Fibroblast of skin of left biceps (primary cell): ENCODE data around the gene TIGAR.

Source experiments
- DNase-seq, 2 experiments: peaks; one replicate each; pipeline ENCODE4 v3.0.0-alpha.2; 2013; ENCODE audit warnings: low read depth in 2 of 2

The TIGAR gene

DNA sequence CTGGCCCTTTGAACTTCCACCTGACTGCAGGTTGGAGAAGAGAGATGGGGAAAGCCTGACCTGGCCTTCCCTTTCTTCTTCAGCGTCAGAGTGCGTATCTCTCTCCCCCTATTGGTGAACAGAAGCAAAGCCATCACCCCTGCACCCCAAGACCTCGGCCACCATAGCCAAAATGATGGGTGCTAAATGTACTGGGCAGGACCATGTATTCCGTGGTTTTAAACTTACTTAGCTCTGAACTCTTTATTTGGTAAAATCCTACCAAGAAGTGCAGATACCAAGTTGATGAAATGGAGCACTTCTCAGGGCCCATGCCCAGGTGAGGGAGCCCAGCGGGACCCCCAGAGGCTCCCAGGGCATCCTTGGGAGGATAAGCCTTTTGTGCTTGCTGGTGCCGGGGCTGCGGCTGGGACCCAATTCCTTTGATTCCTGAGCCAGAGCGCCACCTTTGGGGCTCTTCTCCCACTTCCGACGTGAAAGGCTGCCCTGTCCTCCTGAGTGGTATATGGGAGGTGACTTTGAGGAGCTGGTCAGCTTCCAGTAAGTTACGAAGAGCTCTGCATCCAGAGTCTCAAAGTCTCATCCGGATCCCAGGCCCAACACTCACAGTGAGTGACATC lies 38.0 kb upstream of the TIGAR start:
- no peak for DNase-seq

DNA sequence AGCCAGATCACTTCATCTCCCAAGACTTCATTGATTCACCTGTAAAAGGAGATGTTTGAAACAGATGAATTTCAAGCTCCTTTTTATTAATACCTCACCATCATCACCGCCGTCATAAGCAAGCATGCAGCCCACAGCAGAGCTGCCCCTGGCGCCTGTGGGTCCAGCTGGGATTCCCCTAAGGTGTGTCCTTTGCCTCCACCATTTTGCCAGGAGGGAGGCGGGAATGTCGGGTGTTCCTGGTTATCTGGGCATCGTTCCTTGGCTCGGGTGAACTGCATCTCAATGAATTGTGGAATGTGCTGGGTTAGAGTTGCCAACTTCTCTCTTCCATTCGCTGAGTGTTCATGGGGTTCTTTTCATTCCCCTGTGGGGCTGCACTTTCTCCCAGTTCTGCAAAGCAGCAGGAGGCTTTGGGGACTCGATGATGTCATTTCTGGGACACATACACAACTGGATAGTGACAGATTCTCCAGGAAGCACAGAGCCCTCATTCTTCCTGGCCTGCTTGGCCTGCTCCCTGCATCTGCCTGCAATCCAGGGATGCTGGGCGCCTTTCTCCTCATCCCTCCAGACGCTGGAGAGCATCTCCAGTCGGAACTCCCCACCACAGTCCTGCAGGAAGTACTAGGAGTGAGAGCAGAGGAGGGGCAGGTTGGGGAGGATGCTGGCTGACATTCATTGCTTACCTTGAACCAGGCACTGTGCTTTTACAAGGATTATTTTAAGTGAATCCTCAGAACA lies 37.3 kb upstream of the TIGAR start:
- DNase-seq: no peak

GRCh38 chr12:4284306-4284705 lies 36.7 kb upstream of the TIGAR start:
- DNase-seq: no peak

GRCh38 chr12:4285070-4285469 lies 35.9 kb upstream of the TIGAR start:
- no peak for DNase-seq

DNA sequence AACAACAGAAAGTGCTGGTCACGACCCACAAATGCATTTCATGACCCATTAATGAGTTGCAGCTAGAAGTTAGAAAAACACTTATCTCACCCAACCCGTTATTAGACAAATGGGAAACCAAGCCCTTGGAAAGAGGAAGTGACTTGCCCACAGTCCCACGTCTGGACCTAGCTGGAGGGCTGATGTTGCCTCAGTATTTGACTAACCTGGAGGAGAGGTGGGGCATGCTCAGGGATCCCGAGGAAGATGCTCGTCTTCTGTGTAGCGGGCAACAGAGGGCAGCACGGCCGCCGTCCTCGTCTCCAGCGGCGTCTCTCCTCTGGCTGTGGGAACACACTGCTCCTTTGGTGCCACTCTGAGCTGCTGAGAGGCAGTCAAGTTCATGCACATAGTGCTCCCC lies 34.8 kb upstream of the TIGAR start:
- no peak for DNase-seq

DNA sequence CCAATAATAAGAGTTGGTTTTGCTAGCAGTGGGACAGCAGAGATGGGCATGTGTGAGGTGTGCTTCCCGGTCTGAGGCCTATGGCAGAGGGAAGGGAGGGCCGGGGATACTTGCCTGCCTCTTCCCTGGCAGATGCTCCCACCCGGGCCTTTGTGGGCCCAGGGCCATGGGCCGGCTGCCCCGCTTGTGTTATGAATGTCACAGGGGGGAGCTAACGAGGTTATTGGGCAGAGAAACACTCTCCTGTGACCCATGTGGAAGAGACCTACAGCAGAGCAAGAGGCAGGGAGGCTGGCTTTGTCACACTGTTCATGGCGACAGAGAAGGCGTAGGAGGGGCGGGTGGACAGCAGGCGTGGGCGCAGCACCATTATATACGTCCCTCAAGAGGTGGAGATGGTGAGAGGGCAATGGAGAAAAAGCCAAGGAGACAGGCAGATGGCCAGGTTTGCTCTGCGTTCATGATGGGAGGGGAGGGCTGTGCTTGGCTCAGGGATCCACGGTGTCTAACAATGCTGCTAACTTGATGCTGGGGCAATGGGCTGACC lies 34.2 kb upstream of the TIGAR start:
- DNase-seq: no peak

GRCh38 chr12:4287325-4288211 lies 33.4 kb upstream of the TIGAR start:
- DNase-seq: no peak

DNA sequence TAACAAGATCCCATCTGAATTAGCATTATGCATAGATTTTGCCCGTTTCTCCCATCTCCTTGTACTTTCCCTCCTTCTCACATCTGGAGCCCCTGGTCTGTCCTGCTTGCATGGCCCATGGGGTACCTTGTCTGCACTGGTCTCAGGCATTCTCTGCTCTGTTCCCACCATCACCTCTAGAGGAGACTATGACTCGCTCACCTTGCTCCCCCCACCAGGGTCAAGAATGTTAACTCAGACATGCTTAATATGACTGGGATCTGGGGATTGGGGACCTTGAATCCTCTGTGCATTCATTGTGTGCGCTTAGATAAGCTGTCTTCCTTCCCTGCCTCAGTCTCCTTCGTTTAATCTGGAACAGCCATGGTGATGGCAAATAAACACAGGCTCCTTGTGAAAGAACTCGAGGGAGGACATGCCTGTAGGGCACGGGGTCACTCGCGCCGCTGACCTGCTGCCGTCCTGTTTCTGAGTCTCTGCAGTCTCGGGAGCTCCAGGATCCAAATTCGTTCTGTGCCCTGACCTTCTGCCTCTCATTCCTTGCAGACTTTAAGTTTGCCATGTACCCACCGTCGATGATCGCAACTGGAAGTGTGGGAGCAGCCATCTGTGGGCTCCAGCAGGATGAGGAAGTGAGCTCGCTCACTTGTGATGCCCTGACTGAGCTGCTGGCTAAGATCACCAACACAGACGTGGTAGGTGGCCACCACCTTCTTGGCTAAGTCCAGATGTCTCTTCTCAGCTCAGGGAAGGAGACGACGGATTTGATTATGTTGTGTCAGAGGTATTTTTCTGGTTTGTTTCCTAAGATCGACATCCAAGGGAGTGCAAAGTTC lies 32.5 kb upstream of the TIGAR start:
- no peak for DNase-seq

DNA sequence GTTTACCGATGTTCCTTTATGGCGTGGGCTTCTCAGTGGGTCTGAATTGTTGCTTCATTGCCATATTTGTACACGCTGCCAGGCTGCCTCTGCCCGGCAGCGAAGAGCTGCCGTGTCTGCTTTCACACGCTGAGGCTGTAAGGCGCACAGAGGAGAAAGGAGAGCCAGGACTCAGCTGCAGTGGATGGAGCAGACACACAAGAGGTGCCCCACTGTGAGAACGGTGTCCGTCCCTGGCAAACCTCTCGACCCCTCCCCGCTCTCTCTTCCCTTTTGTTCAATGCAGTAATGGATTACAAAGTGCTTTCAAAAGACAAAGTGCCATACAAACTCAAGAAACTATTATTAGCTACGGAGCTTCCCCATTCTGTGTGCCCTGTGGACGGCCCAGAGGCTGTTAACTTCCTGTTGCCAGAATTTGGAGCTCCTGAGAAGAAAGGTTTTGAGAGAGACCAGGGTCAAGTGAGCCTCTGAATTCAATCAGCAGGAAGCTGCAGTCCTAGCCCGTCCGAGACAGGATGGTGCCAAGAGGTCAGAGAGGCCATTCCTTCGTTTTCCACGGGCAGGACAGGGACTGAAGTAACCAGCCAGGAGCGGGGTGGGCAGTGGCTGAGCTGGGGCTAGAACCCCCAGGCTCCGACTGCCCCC lies 31.7 kb upstream of the TIGAR start:
- no peak for DNase-seq

- no peak for DNase-seq
Observed at GRCh38 chr12:4289998-4290790, 30.8 kb upstream of the TIGAR start.

- DNase-seq: no peak
Observed at GRCh38 chr12:4292341-4293073, 28.5 kb upstream of the TIGAR start.

DNA sequence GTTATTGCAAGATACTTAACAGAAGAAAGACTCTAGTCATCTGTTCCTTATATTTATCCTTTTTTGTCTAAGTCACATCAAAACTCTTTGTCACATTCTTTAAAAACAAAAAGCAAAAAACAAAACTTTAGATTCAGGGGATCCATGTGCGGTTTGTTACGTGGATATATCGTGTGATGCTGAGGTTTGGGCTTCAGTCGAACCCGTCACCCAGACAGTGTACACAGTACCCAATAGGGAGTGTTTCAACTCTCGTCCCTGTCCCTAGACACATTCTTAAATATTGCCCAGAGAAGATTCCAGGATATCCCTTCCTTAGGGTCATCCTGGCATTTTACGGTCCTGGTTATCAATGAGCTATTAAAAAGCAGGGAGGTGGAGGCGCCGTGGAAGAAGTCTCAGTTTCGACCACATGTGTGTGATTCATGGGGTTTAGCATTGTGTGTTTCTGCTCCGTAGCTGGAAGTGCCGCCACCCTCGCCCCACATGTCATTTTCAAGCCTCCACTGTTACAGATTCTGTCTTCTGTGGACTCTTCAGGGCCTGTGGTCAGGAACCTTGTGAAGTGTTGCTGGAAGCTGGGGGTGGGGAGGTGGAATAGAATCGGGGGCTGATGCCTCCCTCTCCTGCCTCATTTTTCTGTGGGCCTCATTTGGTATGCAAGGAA lies 27.6 kb upstream of the TIGAR start:
- no peak for DNase-seq

DNA sequence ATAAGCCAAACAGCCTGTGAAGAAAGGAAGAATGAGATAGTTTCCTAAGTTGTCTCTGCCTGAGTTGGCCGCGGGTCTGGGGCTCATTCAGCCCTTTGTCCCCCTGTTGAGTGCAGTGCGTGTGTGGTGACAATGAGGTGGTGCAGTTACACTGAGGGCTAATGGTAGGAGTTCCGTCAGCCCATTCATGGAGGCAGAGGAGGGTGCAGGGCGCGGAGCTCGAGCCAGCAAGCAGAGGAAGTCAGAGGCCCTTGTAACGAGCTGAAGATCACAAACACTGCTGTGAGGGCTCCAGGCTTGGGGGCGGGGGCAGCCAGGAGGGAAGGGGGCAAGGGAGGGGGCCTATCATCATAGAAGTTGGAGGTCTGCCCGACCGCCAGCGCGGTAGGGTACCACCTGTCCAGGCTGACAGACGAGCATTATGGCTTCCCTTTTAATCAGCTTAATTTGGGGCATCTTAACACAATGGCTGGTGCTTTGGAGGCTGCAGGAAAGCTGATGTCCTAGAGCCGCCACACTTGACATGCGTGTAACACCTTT lies 27.0 kb upstream of the TIGAR start:
- no peak for DNase-seq

DNA sequence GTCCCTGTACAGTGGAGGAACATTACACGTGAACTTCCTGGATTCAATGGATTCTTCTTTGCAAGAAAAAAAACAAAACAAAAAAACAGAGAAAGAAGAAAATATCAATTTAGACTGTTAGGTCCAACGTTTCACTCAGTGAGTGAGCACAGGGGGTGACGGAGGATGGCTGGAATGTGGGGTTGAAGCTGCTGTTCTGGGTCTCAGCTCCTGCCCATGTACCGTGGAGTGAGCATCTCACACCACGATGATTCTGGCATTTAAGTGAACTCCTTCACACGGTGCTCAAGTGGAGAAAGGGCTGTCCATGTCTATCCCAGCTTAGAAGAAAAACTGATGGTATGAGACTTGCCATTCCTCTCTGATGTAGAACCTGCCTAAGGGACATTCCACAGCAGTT lies 24.3 kb upstream of the TIGAR start:
- no peak for DNase-seq

GRCh38 chr12:4297617-4298016 lies 23.4 kb upstream of the TIGAR start:
- no peak for DNase-seq

GRCh38 chr12:4300883-4301282 lies 20.1 kb upstream of the TIGAR start:
- no peak for DNase-seq

DNA sequence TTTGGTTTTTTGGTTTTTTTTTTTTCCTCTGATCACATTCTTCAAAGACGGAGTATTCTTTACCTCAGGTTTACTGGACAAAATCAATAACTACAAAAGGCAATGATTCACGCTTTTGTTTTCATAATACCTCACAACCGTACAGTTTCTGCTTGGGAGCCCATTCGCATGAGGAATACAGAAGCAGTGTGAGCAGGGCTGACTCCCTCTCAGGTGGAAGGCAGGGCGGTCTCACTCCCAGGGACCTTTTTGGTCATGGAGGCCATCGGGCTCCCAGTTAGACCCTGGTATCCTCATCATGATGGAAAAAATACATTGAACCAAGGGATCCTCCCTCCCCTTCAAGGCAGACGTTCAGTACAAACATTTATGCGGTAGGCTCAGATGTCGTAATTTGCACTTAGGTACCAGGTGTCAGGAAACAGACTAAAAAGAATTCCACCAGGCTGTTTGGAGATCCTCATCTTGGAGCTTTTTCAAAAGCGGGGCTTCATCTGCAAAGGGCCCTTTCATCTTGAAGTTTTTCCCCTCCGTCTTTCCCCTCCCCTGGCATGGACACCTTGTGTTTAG lies 19.0 kb upstream of the TIGAR start:
- no peak for DNase-seq

DNA sequence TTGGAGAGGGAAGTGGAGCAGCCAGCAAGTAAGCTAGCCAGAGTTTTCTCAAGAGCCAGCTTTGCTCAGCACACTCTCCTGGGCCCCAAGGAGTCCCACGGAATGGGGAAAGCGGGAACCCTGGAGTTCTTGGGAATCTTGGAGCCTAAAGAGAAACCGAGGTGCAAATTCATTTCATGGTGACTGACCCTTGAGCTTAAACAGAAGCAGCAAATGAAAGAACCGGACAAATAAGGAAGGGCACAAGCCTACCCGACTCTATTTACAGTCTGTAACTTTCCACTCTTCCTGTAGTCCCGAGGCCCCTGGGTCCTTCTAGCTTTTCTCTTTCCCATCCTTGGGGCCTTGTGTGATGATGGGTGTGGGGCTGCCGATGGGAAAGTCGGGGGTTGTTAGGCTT lies 18.1 kb upstream of the TIGAR start:
- no peak for DNase-seq
